ENCODE data around the gene UBE2M. TPM values are rescaled to one million over a fixed set of nuclear protein-coding genes. Genes with fewer than 3 reads are reported as not detected.
A peak's percentile ranks its signal among the peaks of the same experiment; 100 is the strongest.
"Not testable (repeated sequence)": the region's sequence is repeated elsewhere in the genome, so short reads cannot be mapped to it uniquely, and the experiment has no call there.

The UBE2M gene
- total RNA-seq = 73.0 and 80.4 TPM in 2 replicates
- long read RNA-seq = 0 reads

- Mint-ChIP-seq H3K27me3 (no peaks in the 10 kb centered on the region), H3K4me1 (ENCODE audit: low read depth) (peaks cover 40% of the 10 kb centered on the region), H3K27ac (peak within 1 kb of the TSS; percentile 98), H3K4me3 (ENCODE audit: low read depth) (peak within 1 kb of the TSS; percentile 92), H3K9me3 (ENCODE audit: low read depth) (no peaks in the 10 kb centered on the region), H3K36me3 (ENCODE audit: insufficient read depth) (peaks cover 5% of the 10 kb centered on the region)
- no peak for DNase-seq (ENCODE audit: low spot score, unreplicated experiment)
- TF ChIP-seq, protein P1, sequence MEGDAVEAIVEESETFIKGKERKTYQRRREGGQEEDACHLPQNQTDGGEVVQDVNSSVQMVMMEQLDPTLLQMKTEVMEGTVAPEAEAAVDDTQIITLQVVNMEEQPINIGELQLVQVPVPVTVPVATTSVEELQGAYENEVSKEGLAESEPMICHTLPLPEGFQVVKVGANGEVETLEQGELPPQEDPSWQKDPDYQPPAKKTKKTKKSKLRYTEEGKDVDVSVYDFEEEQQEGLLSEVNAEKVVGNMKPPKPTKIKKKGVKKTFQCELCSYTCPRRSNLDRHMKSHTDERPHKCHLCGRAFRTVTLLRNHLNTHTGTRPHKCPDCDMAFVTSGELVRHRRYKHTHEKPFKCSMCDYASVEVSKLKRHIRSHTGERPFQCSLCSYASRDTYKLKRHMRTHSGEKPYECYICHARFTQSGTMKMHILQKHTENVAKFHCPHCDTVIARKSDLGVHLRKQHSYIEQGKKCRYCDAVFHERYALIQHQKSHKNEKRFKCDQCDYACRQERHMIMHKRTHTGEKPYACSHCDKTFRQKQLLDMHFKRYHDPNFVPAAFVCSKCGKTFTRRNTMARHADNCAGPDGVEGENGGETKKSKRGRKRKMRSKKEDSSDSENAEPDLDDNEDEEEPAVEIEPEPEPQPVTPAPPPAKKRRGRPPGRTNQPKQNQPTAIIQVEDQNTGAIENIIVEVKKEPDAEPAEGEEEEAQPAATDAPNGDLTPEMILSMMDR (IDR thresholded peaks at IDR 0.05; ENCODE audit: unreplicated experiment) = no peak
Observed at GRCh38 chr19:58558066-58558622, at the start of gene UBE2M. Gene UBE2M, minus strand, starts transcription at chr19:58558611. Its CDS starts 230 bp downstream, at chr19:58558381.

DNA sequence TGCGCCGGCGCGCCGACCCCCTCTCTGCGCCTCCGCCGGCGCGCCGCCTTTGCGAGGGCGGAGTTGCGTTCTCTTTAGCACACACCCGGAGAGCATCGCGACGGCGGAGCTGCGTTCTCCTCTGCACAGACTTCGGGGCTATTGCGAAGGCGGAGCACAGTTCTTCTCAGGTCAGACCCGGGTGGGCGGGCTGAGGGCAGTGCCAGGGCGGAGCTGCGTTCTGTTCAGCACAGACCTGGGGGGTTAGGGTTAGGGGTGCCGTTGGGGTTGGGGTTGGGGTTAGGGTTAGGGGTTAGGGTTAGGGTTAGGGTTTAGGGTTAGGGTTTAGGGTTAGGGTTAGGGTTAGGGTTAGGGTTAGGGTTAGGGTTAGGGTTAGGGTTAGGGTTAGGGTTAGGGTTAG lies 48.8 kb upstream of the UBE2M start:
- H3K27ac Mint-ChIP-seq; H3K4me1 Mint-ChIP-seq (ENCODE audit: low read depth); H3K9me3 Mint-ChIP-seq (ENCODE audit: low read depth); DNase-seq (ENCODE audit: low spot score, unreplicated experiment); H3K4me3 Mint-ChIP-seq (ENCODE audit: low read depth); H3K27me3 Mint-ChIP-seq; H3K36me3 Mint-ChIP-seq (ENCODE audit: insufficient read depth): not testable (repeated sequence)

- not testable (repeated sequence) for DNase-seq (ENCODE audit: low spot score, unreplicated experiment); H3K4me1 Mint-ChIP-seq (ENCODE audit: low read depth); H3K27ac Mint-ChIP-seq; H3K27me3 Mint-ChIP-seq; H3K36me3 Mint-ChIP-seq (ENCODE audit: insufficient read depth); H3K9me3 Mint-ChIP-seq (ENCODE audit: low read depth); H3K4me3 Mint-ChIP-seq (ENCODE audit: low read depth)
Observed at GRCh38 chr19:58606251-58606896, 48.0 kb upstream of the UBE2M start.

GRCh38 chr19:58586133-58586765 lies 27.8 kb upstream of the UBE2M start:
- H3K4me1 Mint-ChIP-seq (ENCODE audit: low read depth) = no peaks in the 10 kb centered on the region
- no peaks in the 10 kb centered on the region for H3K9me3 Mint-ChIP-seq (ENCODE audit: low read depth)
- H3K27ac Mint-ChIP-seq = no peak overlapping the region
- DNase-seq (ENCODE audit: low spot score, unreplicated experiment) = peak; percentile 6
- H3K4me3 Mint-ChIP-seq (ENCODE audit: low read depth) = no peak overlapping the region
- no peaks in the 10 kb centered on the region for H3K27me3 Mint-ChIP-seq
- H3K36me3 Mint-ChIP-seq (ENCODE audit: insufficient read depth) = peaks cover 9% of the 10 kb centered on the region
- TF ChIP-seq, protein P1 (IDR thresholded peaks at IDR 0.05; ENCODE audit: unreplicated experiment) = no peak

- no peak overlapping the region for H3K4me3 Mint-ChIP-seq (ENCODE audit: low read depth)
- TF ChIP-seq, protein P1 (IDR thresholded peaks at IDR 0.05; ENCODE audit: unreplicated experiment) = no peak
- H3K4me1 Mint-ChIP-seq (ENCODE audit: low read depth) = no peaks in the 10 kb centered on the region
- no peak overlapping the region for H3K27ac Mint-ChIP-seq
- no peaks in the 10 kb centered on the region for H3K27me3 Mint-ChIP-seq
- DNase-seq (ENCODE audit: low spot score, unreplicated experiment) = no peak
- peaks cover 11% of the 10 kb centered on the region for H3K36me3 Mint-ChIP-seq (ENCODE audit: insufficient read depth)
- no peaks in the 10 kb centered on the region for H3K9me3 Mint-ChIP-seq (ENCODE audit: low read depth)
Observed at GRCh38 chr19:58585442-58586132, 27.2 kb upstream of the UBE2M start.

Measured in progenitor cell of endocrine pancreas (in vitro differentiated cells).